Measurements from ENCODE around the gene CORO2B. TPM values are rescaled to one million over a fixed set of nuclear protein-coding genes. Genes with fewer than 3 reads are reported as not detected.
A peak's percentile ranks its signal among the peaks of the same experiment; 100 is the strongest.

Gene CORO2B
- total and polyA plus RNA-seq, 4 donors: 15.9 to 53.6 (median 33.2) TPM

DNA sequence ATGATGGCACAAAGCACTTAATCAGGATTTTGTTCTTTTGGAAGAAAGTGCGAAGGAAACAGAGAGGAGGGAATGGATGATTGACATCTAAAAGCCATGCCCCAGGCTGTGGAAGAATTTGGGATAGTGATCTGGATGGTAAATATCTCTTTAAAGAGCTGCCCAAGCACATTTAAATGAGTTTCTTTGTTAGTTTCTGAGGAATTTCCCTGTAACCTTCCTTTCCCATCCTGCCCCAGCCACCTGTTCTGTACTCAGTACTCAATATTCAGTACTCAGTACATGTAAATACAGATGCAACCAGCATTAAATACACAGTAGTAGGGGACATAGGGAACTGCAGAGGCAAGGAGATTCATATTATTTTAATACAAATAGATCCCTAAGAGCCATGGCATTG, 7.8 kb upstream of the CORO2B start:
- H3K36me3 ChIP-seq (ENCODE audit: control insufficient read depth, insufficient read depth, low read length): no peaks in the 10 kb centered on the region
- H3K4me1 ChIP-seq (ENCODE audit: control insufficient read depth, insufficient read depth, low read length): peaks cover 12% of the 10 kb centered on the region
- DNase-seq (ENCODE audit: low read depth in 4 of 6, low spot score in 6 of 6): no peak
- WGBS (ENCODE audit: insufficient coverage): no CpG with 5 or more reads among the region's 1 CpG
- H3K9me3 ChIP-seq (ENCODE audit: control insufficient read depth, insufficient read depth, low read length): no peaks in the 10 kb centered on the region
- no peak overlapping the region for H3K27ac ChIP-seq (ENCODE audit: low read depth, low read length)
- peaks cover 2% of the 10 kb centered on the region for H3K27me3 ChIP-seq (ENCODE audit: control insufficient read depth, insufficient read depth, low read length)
- no peak overlapping the region for H3K4me3 ChIP-seq (ENCODE audit: low read depth, low read length)

DNA sequence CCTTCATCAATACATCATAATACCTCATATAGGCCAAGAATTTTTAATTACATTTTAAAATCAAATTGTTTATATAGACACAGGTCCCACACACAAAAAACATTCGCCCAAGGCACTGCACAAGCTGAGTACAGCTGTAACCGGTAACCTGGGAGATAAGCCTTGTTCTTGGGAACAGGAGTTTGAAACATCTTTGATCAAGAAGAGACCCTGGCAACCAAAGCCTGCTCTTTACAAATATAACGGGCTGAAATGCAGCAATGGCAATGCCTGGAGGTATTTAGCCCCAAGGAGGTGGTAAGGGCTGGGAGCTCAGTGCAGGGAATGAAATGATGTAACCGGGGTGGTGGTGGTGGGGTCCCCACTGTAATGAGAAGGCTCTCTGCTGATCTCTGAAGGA, 7.2 kb upstream of the CORO2B start:
- WGBS (ENCODE audit: insufficient coverage): 65% methylated on average over 3 of the region's 4 CpGs
- Histone ChIP-seq H3K36me3 (ENCODE audit: control insufficient read depth, insufficient read depth, low read length) (no peaks in the 10 kb centered on the region), H3K4me1 (ENCODE audit: control insufficient read depth, insufficient read depth, low read length) (peaks cover 18% of the 10 kb centered on the region), H3K4me3 (ENCODE audit: low read depth, low read length) (no peak overlapping the region), H3K27ac (ENCODE audit: low read depth, low read length) (no peak overlapping the region), H3K27me3 (ENCODE audit: control insufficient read depth, insufficient read depth, low read length) (peaks cover 2% of the 10 kb centered on the region), H3K9me3 (ENCODE audit: control insufficient read depth, insufficient read depth, low read length) (no peaks in the 10 kb centered on the region)
- DNase-seq (ENCODE audit: low read depth in 4 of 6, low spot score in 6 of 6): no peak

DNA sequence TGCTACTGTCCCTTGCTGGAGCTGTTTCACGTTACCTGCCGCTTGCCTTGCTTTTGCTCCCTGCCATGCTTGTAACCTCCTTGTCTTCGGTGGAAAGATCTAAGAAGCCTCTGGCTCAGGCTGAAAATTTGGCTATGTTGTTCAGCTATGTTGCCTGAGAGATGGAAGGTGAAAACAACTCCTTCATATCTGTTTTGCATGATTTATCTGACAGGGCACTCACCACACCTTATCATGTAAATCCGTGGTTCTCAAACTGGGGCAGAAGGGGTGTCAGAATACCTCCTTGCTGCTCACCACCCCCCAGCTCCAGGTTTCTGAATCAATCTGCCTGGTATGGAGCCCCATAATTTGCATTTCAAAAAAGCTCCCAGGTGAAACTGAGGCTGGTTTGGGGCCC, 6.5 kb upstream of the CORO2B start:
- Histone ChIP-seq H3K27me3 (ENCODE audit: control insufficient read depth, insufficient read depth, low read length) (peaks cover 2% of the 10 kb centered on the region), H3K27ac (ENCODE audit: low read depth, low read length) (no peak overlapping the region), H3K4me3 (ENCODE audit: low read depth, low read length) (no peak overlapping the region), H3K9me3 (ENCODE audit: control insufficient read depth, insufficient read depth, low read length) (no peaks in the 10 kb centered on the region), H3K36me3 (ENCODE audit: control insufficient read depth, insufficient read depth, low read length) (no peaks in the 10 kb centered on the region), H3K4me1 (ENCODE audit: control insufficient read depth, insufficient read depth, low read length) (peaks cover 20% of the 10 kb centered on the region)
- 92% methylated on average over 3 of the region's 4 CpGs for WGBS (ENCODE audit: insufficient coverage)
- no peak for DNase-seq (ENCODE audit: low read depth in 4 of 6, low spot score in 6 of 6)

DNA sequence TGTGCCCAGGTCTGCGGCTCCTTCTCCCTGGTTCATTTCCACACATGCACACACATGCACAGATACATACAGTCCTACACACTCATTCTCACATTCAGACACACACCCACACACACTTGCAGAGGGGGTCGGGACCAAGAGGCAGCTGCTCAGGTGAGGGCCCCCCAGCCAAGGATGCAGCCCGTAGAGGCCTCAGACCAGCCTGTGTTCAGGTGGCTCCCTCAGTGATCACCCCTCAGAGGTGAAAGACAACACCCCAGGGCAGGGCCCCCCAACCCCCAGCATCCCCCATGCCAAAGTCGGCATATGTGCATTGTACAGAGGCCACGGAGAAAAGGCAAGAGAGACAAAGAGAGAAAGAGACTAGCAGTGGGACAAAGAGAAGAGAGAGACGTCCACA, 5.9 kb upstream of the CORO2B start:
- Histone ChIP-seq H3K27ac (ENCODE audit: low read depth, low read length) (no peak overlapping the region), H3K36me3 (ENCODE audit: control insufficient read depth, insufficient read depth, low read length) (no peaks in the 10 kb centered on the region), H3K4me1 (ENCODE audit: control insufficient read depth, insufficient read depth, low read length) (peaks cover 27% of the 10 kb centered on the region), H3K4me3 (ENCODE audit: low read depth, low read length) (no peak overlapping the region), H3K27me3 (ENCODE audit: control insufficient read depth, insufficient read depth, low read length) (peaks cover 2% of the 10 kb centered on the region), H3K9me3 (ENCODE audit: control insufficient read depth, insufficient read depth, low read length) (no peaks in the 10 kb centered on the region)
- WGBS (ENCODE audit: insufficient coverage): 81% methylated on average over 5 of the region's 6 CpGs
- no peak for DNase-seq (ENCODE audit: low read depth in 4 of 6, low spot score in 6 of 6)

DNA sequence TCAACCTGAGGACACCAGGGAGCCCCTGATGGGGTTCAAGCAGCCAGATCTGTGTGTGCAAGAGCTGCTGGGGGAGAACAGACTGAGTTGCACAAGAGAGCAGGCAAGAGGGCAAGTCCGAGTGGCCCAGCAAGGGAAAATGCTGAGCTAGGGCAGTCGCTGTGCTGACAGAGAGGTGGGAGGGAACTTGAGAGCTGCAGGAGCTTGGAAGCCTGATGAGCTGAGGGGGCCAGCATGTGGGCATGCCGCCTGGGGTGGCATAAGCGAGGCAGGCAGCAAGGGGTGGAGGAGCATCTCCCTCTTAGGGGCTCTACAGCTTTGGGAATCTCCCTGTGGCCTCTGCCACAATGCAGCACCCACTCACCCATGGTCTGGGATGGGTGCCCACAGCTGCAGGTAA, 4.7 kb upstream of the CORO2B start:
- Histone ChIP-seq H3K4me3 (ENCODE audit: low read depth, low read length) (no peak overlapping the region), H3K27me3 (ENCODE audit: control insufficient read depth, insufficient read depth, low read length) (peaks cover 2% of the 10 kb centered on the region), H3K27ac (ENCODE audit: low read depth, low read length) (no peak overlapping the region), H3K36me3 (ENCODE audit: control insufficient read depth, insufficient read depth, low read length) (no peaks in the 10 kb centered on the region), H3K4me1 (ENCODE audit: control insufficient read depth, insufficient read depth, low read length) (peaks cover 31% of the 10 kb centered on the region), H3K9me3 (ENCODE audit: control insufficient read depth, insufficient read depth, low read length) (no peaks in the 10 kb centered on the region)
- 56% methylated on average over 4 of the region's 4 CpGs for WGBS (ENCODE audit: insufficient coverage)
- DNase-seq (ENCODE audit: low read depth in 4 of 6, low spot score in 6 of 6): peak in 1 of 6 donors; percentile 61

DNA sequence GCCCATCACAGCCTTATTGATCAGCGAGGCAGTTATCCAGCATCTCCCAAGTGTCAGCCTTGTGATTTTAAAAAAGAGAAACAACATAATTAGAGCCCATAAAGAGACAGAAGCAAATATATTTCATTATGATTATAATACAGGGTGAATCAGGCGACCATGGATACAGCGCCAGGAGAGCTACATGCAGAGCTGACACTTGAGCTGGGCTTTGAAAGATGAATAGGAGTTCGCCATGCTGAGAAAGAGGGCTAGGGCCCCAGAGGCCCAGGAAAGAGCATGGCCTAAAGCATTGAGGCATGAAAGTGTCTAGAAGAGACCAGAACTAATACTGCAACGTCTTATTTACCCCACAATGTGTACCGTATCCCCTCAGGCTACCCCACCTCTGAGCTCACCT, 4.2 kb upstream of the CORO2B start:
- H3K4me1 ChIP-seq (ENCODE audit: control insufficient read depth, insufficient read depth, low read length): peaks cover 35% of the 10 kb centered on the region
- peaks cover 2% of the 10 kb centered on the region for H3K27me3 ChIP-seq (ENCODE audit: control insufficient read depth, insufficient read depth, low read length)
- 85% methylated on average over 5 of the region's 6 CpGs for WGBS (ENCODE audit: insufficient coverage)

DNA sequence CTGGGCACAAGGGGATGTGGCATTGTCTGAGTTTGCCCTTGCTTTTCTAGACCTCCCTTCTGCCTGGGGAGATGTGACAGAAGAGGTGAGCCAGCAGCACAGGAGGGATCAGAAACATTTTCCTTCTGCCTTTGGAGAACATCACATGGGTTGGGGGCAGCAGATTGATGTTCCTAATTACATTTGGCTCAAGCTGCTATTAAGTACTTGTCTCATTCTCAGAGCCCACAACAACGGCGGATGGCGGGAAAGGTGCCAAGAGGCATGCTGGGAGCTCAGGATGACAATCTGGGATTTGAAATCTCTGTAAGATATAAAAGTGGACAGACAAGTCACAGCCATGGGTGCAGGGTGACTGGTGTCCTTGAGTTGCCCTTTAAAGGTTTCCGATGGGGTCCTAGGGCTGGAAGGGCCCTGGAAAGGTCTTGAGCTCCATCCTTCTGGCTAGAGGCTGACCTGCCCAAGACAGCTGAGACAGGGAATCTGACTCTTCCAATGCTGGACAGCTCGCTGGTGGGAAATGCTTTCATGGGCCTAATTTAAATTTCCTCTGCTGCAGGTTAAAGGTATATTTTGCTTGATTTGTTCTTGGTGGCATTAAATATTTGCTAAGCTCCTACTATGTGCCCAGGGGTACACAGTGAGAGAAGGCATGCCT, 2.4 kb upstream of the CORO2B start:
- H3K27me3 ChIP-seq (ENCODE audit: control insufficient read depth, insufficient read depth, low read length): peaks cover 2% of the 10 kb centered on the region
- H3K36me3 ChIP-seq (ENCODE audit: control insufficient read depth, insufficient read depth, low read length): no peaks in the 10 kb centered on the region
- no peak overlapping the region for H3K27ac ChIP-seq (ENCODE audit: low read depth, low read length)
- no peak overlapping the region for H3K4me3 ChIP-seq (ENCODE audit: low read depth, low read length)
- H3K4me1 ChIP-seq (ENCODE audit: control insufficient read depth, insufficient read depth, low read length): peaks cover 48% of the 10 kb centered on the region
- H3K9me3 ChIP-seq (ENCODE audit: control insufficient read depth, insufficient read depth, low read length): no peaks in the 10 kb centered on the region
- 54% methylated on average over 5 of the region's 5 CpGs for WGBS (ENCODE audit: insufficient coverage)
- DNase-seq (ENCODE audit: low read depth in 4 of 6, low spot score in 6 of 6): peak in 2 of 6 donors; percentile 83 to 89

More for the DNA sequence above, 4.2 kb upstream of the CORO2B start:
- Histone ChIP-seq H3K27ac (ENCODE audit: low read depth, low read length) (no peak overlapping the region), H3K4me3 (ENCODE audit: low read depth, low read length) (no peak overlapping the region), H3K36me3 (ENCODE audit: control insufficient read depth, insufficient read depth, low read length) (no peaks in the 10 kb centered on the region), H3K9me3 (ENCODE audit: control insufficient read depth, insufficient read depth, low read length) (no peaks in the 10 kb centered on the region)
- no peak for DNase-seq (ENCODE audit: low read depth in 4 of 6, low spot score in 6 of 6)

DNA sequence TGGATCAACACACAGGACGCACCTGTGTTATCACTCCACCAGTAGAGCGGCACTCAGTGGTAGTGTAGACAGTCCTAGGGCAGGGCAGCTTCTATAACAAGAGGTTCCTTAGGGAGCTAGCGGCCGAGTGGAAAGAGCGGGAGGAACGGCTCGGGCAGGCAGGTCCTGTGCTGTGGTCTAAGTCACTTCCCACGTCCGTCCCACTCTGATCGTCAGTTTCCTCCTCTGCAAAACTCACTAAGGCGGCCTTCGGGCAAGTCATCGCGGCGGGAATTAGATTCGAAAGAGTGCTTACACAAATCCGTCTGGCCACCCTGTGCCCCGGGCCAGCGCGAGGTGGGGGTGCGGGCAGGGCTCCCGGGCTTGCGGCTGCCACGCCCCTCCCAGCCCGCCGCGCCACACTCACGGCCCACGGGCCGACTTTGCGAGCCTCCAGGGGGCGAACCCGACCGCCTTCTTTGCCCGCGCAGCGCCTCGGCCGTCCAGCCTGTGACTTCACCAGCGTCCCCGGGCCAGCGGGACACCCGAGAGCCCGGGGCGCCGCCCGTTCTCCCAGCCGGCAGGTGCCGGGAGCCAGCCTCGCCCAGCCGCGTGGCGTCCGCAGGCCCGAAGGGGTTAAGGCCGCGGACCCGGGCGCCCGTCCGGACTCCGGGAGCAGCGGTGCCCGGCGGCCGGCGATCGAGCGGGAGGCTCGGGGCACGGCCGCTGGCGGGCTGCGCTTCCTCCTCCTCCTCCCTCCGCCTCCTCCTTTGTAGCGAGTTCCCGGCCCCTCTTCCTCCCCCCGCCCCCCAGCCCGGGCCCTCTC, 416 bp upstream of the CORO2B start:
- H3K9me3 ChIP-seq (ENCODE audit: control insufficient read depth, insufficient read depth, low read length): no peaks in the 10 kb centered on the region
- peak overlapping the region; percentile 72 for H3K27ac ChIP-seq (ENCODE audit: low read depth, low read length)
- H3K36me3 ChIP-seq (ENCODE audit: control insufficient read depth, insufficient read depth, low read length): no peaks in the 10 kb centered on the region
- WGBS (ENCODE audit: insufficient coverage): under 1% methylated on average over 78 of the region's 79 CpGs
- peak in 3 of 6 donors; percentile 50 to 89 (median 88) for DNase-seq (ENCODE audit: low read depth in 4 of 6, low spot score in 6 of 6)
- peaks cover 63% of the 10 kb centered on the region for H3K4me1 ChIP-seq (ENCODE audit: control insufficient read depth, insufficient read depth, low read length)
- H3K4me3 ChIP-seq (ENCODE audit: low read depth, low read length): peak overlapping the region; percentile 60
- H3K27me3 ChIP-seq (ENCODE audit: control insufficient read depth, insufficient read depth, low read length): peaks cover 2% of the 10 kb centered on the region

DNA sequence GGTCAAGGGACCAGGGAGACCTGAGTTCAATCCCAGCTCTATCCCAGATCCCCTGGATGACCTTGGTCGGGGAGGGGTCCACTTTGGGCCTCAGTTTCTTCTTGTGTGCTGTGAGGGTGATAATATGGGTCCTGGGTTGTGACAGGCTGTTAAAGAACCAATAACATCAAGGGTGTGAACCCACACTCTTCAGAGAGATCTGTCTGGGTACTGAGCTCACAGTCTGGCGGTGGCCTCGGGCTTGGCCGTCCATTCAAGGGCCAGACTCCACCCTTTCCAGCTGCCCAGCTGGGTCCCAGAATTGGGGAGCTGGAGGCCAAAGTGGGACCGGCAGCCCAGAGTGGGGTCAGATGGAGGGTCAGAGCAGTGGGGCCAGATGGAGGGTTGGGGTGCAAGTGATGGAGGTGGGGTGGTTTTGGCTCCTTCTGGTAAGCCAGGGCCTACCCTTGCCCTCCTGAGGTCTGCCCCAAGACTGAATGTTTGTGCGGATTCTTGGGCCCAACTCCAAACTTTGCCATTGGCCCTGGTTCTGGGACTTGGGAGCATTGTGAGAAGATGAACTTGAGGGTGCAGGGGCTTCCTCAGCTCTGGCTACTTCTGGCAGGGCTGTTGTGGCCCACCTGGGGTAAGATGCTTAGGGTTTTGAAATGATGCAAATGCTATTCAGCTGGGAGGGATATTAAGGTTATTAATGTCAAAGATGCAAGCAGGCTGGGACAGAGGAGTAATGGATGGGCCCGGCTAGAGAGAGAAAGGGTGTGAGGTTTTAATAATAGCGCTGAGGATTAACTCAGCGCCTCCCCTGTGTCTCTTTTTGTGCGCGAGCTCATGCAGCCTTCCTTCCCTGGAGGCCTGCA, 1.5 kb downstream of the CORO2B start:
- 50% methylated on average over 9 of the region's 11 CpGs for WGBS (ENCODE audit: insufficient coverage)
- H3K4me1 ChIP-seq (ENCODE audit: control insufficient read depth, insufficient read depth, low read length): peaks cover 76% of the 10 kb centered on the region
- H3K4me3 ChIP-seq (ENCODE audit: low read depth, low read length): peak overlapping the region; percentile 61

More for the DNA sequence above, 1.5 kb downstream of the CORO2B start:
- Histone ChIP-seq H3K27me3 (ENCODE audit: control insufficient read depth, insufficient read depth, low read length) (no peaks in the 10 kb centered on the region), H3K9me3 (ENCODE audit: control insufficient read depth, insufficient read depth, low read length) (no peaks in the 10 kb centered on the region), H3K36me3 (ENCODE audit: control insufficient read depth, insufficient read depth, low read length) (no peaks in the 10 kb centered on the region), H3K27ac (ENCODE audit: low read depth, low read length) (peak overlapping the region; percentile 65)
- DNase-seq (ENCODE audit: low read depth in 4 of 6, low spot score in 6 of 6): no peak

All from spinal cord (tissue), 10 donors.